Tongue (tissue), 3 donors: ENCODE results near the gene SLC37A3. TPM values are rescaled to one million over a fixed set of nuclear protein-coding genes. Genes with fewer than 3 reads are reported as not detected.
A peak's percentile ranks its signal among the peaks of the same experiment; 100 is the strongest.
"Not testable (repeated sequence)": the region's sequence is repeated elsewhere in the genome, so short reads cannot be mapped to it uniquely, and the experiment has no call there.

Experiments
- DNase-seq: peaks from one replicate; pipeline ENCODE4 v3.0.0-alpha.2; 2015
- small RNA-seq: library from RNA; depleted of rRNA; stranded (forward); fragments of <200 nt; gene quantifications from one replicate; pipeline ENCODE3, GENCODE V24; 2014; ENCODE audit warnings: low replicate concordance
- total RNA-seq: library from RNA; depleted of rRNA; stranded (reverse); fragments of >200 nt; gene quantifications from one replicate; pipeline ENCODE4 v1.2.3, GENCODE V29; 2014

Gene SLC37A3
- total RNA-seq, 1 donor from 2014 or later = 61.4 TPM

DNA sequence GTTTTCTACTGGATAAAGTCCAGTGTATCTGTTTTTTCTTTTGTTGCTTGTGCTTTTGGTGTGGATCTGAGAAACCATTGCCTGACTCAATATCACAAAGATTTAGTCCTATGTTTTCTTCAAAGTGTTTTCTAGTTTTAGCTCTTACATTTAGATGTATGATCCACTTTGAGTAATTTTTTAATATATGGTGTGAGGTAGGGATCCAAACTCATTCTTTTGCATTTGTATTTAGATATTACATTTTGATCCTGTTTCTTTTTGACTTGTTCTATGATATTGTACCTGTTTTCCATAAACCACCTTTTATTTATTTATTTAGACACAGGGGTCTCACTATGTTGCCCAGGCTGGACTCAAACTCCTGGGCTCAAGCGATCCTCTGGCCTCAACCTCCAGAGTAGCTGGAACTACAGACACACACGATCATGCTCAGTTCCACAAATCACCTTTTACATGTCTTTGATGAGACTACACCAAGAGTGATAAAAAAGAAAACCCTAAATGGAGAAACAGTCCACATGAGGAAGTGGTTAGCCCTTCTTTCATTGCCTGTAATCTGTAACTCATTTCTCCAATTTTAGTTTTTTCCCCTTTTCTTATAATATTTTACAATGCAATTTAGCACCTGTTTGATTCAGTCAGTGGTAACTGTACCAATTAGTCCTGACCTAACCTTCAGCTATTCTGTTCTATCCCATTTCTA lies 86.0 kb downstream of the SLC37A3 start:
- DNase-seq = no peak

GRCh38 chr7:140311128-140311527 lies 87.2 kb downstream of the SLC37A3 start:
- DNase-seq = not testable (repeated sequence)

DNA sequence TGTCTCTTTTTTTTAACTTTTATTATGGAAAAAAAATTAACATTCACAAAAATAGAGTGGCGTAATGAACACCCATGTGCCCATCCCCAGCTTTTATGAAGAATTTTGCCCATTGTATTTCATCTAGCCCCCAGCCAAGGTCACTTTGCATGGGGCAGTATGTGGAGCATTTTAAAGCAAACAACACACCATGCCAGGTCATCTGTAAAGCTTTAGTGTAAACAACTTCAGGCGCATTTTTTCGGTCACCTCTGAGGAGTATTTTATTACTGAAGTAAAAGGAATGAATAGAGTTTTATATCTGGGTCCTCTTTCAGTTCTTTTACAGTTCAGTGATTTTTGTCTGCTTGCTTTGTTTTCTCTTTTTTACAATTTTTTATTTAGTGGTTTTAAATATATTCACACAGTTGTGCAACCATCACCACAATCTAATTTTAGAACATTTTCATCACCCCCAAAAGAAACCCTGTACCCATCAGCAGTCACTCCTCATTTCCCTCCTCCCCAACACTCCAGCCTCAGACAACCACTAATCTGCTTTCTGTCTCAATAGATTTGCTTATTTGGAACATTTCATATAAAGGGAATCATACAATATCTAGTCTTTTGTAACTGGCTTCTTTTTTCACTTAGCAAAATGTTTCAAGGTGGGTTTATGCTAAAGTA lies 87.9 kb downstream of the SLC37A3 start:
- no peak for DNase-seq

- no peak for DNase-seq
These were observed 90.3 kb downstream of the SLC37A3 start for GRCh38 chr7:140308060-140308459.

DNA sequence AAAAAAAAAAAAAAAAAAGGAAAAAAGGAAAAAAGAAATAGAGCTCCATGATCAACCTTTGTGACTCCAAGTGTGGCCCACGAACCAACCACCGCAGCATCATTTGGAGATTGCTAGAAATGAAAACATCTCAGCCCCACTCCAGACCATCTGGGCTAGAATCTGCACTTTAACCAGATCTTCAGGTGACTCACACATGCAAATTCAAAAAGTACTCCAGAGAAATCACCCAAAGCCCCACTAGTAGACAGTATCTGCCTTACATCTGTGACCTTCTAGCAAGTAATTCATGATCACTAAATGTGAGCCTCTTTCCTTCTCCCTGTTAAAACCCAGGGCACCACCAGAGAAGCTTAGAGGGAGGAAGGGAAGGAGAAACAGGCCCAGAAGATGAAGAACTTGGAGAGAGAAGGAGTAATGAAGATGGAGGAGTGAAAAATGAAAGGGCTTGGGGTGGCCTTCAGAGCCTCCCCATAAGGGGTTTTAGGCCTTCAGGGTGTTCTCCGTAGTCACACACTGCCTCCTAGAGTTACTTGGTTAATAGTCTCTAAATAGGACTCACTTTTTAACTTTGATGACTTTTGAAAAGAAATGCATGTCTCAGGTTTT lies 94.0 kb downstream of the SLC37A3 start:
- DNase-seq = no peak

DNA sequence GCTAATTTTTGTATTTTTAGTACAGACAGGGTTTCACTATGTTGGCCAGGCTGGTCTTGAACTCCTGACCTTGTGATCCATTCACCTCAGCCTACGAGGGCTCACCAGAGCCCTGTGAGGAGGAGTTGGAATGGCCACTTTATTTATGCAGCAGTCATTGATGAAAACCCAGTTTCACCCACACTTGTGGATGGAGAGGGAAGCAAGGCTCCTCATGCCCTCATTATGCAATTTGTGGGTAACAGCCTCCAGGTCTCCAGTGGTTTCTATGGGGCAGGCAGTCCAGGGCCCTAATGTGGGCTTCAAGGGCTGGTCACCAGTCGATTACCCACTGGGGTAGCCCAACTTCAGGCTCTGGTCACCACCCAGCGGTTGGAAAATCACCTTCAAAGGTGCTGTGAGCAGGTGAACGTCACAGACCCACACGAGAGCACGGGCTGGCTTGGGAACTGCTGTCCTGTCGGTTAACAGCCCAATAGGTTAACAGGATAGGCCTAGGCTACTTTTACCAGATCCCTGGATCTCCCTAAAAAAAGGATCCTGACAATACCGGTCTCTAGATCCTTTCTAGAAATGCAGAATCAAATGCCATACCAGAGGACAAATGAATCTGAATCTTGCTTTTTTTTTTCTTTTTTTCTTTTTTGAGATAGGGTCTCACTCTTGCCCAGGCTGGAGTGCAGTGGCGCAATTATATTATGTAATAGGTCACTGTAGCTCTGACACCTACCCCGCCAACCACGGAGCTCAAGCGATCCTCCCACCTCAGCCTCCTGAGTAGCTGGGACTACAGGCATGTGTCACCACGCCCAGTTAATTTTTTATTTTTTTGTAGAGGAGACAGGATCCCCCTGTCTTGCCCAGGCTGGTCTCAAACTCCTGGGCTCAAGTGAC lies 97.8 kb downstream of the SLC37A3 start:
- no peak for DNase-seq

DNA sequence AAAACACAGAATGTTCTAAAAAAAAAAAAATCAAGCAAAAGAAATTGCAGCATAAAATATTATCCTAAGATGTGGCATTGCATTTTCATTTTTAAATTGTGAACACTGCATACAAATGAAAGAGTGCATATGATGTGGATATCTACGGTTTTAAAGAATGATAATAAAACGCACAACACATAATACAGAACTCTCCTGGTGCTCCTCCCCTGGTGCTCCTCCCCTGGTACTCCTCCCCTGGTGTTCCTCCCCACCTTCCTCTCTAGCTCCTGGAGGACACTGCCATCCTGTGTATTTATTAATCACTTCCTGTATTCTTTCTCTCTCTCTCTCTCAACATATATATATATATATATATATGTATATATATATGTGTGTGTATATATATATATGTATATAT lies 100.1 kb downstream of the SLC37A3 start:
- no peak for DNase-seq

GRCh38 chr7:140297192-140297591 lies 101.1 kb downstream of the SLC37A3 start:
- DNase-seq = no peak

DNA sequence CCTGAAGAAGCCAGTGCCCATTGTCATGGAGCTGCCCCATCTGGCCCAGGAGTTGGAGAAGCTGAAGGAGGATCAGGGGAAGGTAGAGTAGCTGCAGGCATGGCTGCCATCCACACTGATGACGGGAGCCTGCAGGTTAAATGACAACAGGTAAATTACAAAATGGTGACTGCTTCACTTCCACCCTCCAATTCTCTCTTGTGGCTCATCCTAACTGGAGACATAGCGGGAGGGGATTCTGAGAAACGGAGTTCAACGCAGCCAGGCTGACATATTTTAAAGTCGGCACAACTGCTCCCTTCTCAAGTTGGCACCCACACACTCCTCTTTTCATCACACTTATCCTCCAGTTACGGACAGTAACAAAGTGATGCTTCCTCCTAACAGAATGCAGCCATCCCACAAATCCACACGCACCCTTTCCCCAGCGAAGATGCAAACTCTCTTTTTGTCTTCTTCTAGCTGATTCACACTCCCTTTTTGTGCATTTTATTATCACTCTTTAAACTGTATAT lies 103.0 kb downstream of the SLC37A3 start:
- no peak for DNase-seq

GRCh38 chr7:140294454-140294853 lies 103.9 kb downstream of the SLC37A3 start:
- DNase-seq = no peak

- DNase-seq = no peak
These were observed 105.9 kb downstream of the SLC37A3 start for GRCh38 chr7:140292438-140292837.

DNA sequence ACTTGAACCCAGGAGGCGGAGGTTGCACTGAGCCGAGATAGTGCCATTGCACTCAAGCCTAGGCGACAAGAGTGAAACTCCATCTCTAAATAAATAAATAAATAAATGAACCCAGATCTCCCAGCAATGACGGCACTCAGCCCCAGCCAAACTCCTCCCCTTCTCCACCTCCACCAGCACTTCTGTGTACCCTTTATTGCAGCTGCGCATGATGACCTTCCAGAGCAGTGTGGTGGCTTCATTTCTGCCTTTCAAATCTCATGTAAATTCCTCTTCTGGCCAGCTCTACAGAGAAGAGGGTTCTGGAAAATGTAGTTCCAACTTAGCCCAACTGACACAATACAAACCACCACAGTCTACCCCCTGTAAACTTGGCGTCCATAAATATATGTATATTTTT lies 108.5 kb downstream of the SLC37A3 start:
- DNase-seq = no peak

DNA sequence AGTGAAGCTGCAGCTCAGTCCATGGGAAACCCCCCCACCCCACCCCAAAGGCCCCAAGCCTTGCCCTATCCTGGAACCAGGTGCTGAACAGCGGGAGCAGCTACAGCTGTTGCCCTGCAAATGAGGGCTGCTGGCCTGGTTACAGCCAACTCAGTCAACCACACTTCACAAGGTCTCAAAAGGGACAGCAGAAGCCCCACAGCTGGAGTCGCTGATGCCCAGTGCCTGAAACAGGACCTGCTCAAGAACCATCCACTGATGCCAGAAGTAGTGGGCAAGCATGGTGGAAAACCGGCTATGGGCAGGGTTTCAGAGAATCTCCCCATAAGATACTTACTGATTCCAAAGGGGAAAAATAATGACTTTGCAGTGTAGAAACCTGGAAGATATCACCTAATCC lies 110.3 kb downstream of the SLC37A3 start:
- no peak for DNase-seq

DNA sequence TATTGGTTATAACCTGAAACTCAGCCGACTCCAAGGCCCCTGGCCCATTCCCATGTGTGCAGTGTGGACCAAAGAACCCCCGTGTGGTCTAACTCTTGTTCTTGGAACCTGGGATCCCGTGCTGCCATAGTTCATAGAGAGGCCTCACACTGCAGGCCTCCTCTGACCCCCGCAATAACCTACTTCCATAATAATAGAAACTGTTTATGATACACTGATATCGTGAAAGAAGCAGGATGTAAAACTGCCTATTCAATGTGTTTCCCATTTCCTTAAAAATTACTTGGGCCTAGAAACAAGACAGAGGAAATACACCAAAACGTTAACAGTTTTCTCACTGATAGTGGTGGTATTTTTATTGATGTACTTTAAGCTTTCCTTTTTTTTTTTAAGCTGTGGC lies 112.4 kb downstream of the SLC37A3 start:
- DNase-seq = no peak

DNA sequence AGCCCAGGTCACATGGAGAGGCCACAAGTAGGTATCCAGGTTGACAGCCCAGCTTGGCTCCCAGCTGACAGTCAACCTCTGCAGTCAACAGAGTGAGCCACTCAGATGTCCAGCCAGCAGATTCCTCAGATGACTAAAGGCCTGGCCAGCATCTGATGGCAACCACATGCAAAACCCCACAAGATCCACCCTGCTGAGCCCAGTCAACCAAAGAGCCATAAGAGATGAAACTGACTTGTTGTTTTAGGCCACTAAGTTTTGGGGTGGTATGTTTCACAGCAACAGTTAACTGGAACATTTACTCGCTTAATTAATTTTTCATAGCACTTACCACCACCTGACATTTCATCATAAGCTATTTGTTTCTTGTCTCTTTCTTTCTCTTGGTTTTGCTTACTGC lies 114.3 kb downstream of the SLC37A3 start:
- no peak for DNase-seq

Small RNAs within 50 kb of the gene (small RNA-seq; reads per million reads assigned to genes)
- not detected for gene RNA5SP247
- 13.3 reads per million, percentile 94 among the genes with 10 or more reads in this experiment for gene RNA5SP248

Other genes with a start within 250 kb of the SLC37A3 start
- gene KDM7A, start 221.5 kb downstream of the SLC37A3 start, total RNA-seq = 17.4 TPM
- not detected for gene RAB19, start 5.5 kb upstream of the SLC37A3 start, total RNA-seq
- gene MKRN1, start 81.0 kb upstream of the SLC37A3 start, total RNA-seq = 68.9 TPM
- 29.6 TPM for gene DENND2A, start 242.3 kb upstream of the SLC37A3 start, total RNA-seq